ENCODE results near the gene BSND.

Gene BSND

DNA sequence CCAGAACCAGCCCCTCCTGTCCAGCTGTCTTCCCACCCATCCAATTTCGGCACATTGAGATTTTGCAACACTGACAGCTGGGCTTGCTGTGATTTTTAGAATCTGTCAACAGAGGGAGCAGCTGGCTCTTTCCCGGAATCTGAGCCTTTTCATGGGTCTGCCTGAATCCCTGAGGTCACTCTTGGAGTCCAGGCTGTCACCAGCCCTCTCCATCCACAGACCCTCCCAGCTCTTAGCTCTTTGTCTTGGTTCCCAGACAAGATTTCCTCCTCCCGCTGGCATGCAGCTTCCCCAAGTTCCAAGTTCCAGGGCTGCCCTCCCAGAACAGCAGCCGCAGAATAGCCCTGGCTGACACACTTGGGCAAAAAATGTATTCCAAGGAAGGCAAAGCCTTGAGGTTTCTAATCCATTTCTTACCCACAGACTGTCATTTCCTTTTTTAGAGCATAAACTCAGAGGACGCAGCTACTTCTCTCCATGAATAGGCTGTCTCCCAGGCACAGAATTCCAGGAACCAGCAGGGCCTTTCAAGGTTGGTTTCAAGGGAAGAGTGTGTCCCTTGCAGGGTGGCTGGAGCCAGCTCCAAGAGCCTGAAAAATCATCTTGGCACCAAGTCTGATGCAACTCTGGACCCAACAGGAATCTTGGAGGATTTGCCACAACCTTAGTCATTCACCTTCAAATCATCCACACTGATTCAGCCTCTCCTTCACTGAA lies 25.4 kb upstream of the BSND start (continued):
- TF ChIP-seq ZNF16 (tag by site-specific recombination; IDR thresholded peaks at IDR 0.05; ENCODE audit: low read depth), result no peak
- TF ChIP-seq ZNF654 (tag by site-specific recombination; IDR thresholded peaks at IDR 0.05; ENCODE audit: low read depth), result 0 out of 2 replicates have a peak, but pooled peaks have one; percentile 5
- no peak for TF ChIP-seq ZNF239 (tag by site-specific recombination; IDR thresholded peaks at IDR 0.05)
- TF ChIP-seq ZNF391 (tag by site-specific recombination; IDR thresholded peaks at IDR 0.05; ENCODE audit: borderline replicate concordance, low read depth), result no peak
- no peak for TF ChIP-seq BCL11B (tag by site-specific recombination; IDR thresholded peaks at IDR 0.05; ENCODE audit: low read depth)
- no peak for TF ChIP-seq ZNF157 (tag by site-specific recombination; IDR thresholded peaks at IDR 0.05)
- TF ChIP-seq KLF16 (tag by site-specific recombination; IDR thresholded peaks at IDR 0.05), result no peak
- TF ChIP-seq, protein P1, sequence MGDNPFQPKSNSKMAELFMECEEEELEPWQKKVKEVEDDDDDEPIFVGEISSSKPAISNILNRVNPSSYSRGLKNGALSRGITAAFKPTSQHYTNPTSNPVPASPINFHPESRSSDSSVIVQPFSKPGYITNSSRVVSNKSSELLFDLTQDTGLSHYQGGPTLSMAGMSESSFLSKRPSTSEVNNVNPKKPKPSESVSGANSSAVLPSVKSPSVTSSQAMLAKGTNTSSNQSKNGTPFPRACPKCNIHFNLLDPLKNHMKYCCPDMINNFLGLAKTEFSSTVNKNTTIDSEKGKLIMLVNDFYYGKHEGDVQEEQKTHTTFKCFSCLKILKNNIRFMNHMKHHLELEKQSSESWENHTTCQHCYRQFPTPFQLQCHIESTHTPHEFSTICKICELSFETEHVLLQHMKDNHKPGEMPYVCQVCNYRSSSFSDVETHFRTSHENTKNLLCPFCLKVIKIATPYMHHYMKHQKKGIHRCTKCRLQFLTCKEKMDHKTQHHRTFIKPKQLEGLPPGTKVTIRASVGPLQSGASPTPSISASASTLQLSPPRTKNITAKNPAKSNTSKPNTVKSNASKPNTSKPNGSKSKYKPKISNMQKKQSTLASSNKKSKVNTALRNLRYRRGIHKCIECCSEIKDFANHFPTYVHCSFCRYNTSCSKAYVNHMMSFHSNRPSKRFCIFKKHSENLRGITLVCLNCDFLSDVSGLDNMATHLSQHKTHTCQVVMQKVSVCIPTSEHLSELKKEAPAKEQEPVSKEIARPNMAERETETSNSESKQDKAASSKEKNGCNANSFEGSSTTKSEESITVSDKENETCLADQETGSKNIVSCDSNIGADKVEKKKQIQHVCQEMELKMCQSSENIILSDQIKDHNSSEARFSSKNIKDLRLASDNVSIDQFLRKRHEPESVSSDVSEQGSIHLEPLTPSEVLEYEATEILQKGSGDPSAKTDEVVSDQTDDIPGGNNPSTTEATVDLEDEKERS (tag by site-specific recombination; IDR thresholded peaks at IDR 0.05), result no peak
- no peak for TF ChIP-seq ZNF791 (tag by site-specific recombination; IDR thresholded peaks at IDR 0.05)
- no peak for TF ChIP-seq ZNF140 (tag by site-specific recombination; IDR thresholded peaks at IDR 0.05)
- TF ChIP-seq, protein P2, sequence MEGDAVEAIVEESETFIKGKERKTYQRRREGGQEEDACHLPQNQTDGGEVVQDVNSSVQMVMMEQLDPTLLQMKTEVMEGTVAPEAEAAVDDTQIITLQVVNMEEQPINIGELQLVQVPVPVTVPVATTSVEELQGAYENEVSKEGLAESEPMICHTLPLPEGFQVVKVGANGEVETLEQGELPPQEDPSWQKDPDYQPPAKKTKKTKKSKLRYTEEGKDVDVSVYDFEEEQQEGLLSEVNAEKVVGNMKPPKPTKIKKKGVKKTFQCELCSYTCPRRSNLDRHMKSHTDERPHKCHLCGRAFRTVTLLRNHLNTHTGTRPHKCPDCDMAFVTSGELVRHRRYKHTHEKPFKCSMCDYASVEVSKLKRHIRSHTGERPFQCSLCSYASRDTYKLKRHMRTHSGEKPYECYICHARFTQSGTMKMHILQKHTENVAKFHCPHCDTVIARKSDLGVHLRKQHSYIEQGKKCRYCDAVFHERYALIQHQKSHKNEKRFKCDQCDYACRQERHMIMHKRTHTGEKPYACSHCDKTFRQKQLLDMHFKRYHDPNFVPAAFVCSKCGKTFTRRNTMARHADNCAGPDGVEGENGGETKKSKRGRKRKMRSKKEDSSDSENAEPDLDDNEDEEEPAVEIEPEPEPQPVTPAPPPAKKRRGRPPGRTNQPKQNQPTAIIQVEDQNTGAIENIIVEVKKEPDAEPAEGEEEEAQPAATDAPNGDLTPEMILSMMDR (tag by site-specific recombination; IDR thresholded peaks at IDR 0.05), result peak; percentile 29; the same call in 1 of the 2 replicates
- TF ChIP-seq ZNF510 (tag by site-specific recombination; IDR thresholded peaks at IDR 0.05; ENCODE audit: insufficient replicate concordance), result no peak

DNA sequence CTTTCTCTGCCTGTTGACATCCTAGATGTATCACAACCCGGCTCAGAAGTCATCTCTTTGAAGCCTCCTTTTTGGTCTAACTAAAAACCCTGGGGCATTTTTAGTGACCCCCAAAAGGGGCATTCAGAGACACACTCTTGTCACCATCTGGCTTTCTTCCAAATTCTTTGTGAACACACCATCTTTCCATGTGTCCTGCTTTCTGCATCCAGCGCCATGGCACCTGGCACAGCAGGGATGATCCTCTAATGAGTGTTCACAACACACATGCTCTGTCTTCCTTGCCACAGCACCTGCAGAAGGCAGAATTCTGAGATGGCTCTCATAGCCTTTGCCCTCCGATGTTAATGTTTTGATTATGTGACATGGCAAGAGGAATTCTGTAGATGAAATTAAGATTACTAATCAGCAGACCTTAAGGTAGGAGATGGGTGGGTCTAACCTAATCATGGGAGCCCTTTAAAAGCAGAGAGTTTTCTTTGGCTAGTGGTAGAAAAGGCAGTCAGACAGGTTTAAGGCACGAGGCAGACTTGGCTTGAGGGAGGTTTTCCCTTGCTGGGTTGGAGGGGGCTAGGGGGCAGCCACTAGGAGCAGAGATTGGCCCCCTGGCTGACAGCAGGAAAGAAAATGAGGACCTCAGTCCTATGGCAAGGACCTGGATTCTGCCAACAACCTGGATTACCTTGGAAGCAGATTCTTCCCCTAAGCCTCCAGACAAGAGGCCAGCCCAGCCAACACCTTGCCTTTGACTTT lies 23.2 kb upstream of the BSND start:
- Histone ChIP-seq H3K36me3 (ENCODE audit: control insufficient read depth in 2 of 2, insufficient read depth in 1 of 2, low read length in 2 of 2) (no peaks in the 10 kb centered on the region), H3K4me3 (ENCODE audit: low read depth, low read length) (no peak overlapping the region), H3K27ac (ENCODE audit: extremely low read depth, low read depth, low read length) (no peak overlapping the region), H3K9me3 (ENCODE audit: control insufficient read depth, insufficient read depth, low read depth, low read length) (no peaks in the 10 kb centered on the region), H3K4me1 (ENCODE audit: control insufficient read depth, insufficient read depth, low read length) (no peaks in the 10 kb centered on the region; the same call in 1 of the 2 replicates)
- POLR2A ChIA-PET, result no interaction called here
- CTCF ChIA-PET, result interaction anchor here (0.8 to 3.7 kb wide), 3 partner anchors 21 to 29 kb away, joined by 3 to 16 read pairs (median 4); no protein-coding TSS in a partner anchor
- TF ChIP-seq, protein P3, sequence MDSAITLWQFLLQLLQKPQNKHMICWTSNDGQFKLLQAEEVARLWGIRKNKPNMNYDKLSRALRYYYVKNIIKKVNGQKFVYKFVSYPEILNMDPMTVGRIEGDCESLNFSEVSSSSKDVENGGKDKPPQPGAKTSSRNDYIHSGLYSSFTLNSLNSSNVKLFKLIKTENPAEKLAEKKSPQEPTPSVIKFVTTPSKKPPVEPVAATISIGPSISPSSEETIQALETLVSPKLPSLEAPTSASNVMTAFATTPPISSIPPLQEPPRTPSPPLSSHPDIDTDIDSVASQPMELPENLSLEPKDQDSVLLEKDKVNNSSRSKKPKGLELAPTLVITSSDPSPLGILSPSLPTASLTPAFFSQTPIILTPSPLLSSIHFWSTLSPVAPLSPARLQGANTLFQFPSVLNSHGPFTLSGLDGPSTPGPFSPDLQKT (IDR thresholded peaks at IDR 0.05; ENCODE audit: borderline replicate concordance, low read depth, low read length), result no peak
- TF ChIP-seq, protein P4, sequence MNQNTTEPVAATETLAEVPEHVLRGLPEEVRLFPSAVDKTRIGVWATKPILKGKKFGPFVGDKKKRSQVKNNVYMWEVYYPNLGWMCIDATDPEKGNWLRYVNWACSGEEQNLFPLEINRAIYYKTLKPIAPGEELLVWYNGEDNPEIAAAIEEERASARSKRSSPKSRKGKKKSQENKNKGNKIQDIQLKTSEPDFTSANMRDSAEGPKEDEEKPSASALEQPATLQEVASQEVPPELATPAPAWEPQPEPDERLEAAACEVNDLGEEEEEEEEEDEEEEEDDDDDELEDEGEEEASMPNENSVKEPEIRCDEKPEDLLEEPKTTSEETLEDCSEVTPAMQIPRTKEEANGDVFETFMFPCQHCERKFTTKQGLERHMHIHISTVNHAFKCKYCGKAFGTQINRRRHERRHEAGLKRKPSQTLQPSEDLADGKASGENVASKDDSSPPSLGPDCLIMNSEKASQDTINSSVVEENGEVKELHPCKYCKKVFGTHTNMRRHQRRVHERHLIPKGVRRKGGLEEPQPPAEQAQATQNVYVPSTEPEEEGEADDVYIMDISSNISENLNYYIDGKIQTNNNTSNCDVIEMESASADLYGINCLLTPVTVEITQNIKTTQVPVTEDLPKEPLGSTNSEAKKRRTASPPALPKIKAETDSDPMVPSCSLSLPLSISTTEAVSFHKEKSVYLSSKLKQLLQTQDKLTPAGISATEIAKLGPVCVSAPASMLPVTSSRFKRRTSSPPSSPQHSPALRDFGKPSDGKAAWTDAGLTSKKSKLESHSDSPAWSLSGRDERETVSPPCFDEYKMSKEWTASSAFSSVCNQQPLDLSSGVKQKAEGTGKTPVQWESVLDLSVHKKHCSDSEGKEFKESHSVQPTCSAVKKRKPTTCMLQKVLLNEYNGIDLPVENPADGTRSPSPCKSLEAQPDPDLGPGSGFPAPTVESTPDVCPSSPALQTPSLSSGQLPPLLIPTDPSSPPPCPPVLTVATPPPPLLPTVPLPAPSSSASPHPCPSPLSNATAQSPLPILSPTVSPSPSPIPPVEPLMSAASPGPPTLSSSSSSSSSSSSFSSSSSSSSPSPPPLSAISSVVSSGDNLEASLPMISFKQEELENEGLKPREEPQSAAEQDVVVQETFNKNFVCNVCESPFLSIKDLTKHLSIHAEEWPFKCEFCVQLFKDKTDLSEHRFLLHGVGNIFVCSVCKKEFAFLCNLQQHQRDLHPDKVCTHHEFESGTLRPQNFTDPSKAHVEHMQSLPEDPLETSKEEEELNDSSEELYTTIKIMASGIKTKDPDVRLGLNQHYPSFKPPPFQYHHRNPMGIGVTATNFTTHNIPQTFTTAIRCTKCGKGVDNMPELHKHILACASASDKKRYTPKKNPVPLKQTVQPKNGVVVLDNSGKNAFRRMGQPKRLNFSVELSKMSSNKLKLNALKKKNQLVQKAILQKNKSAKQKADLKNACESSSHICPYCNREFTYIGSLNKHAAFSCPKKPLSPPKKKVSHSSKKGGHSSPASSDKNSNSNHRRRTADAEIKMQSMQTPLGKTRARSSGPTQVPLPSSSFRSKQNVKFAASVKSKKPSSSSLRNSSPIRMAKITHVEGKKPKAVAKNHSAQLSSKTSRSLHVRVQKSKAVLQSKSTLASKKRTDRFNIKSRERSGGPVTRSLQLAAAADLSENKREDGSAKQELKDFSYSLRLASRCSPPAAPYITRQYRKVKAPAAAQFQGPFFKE (tag by site-specific recombination; IDR thresholded peaks at IDR 0.05; ENCODE audit: borderline replicate concordance), result no peak
- TF ChIP-seq ZNF660 (tag by site-specific recombination; IDR thresholded peaks at IDR 0.05) (no peak), ZNF404 (tag by site-specific recombination; IDR thresholded peaks at IDR 0.05) (no peak), ZNF677 (tag by site-specific recombination; IDR thresholded peaks at IDR 0.05) (no peak)
- TF ChIP-seq, protein P5, sequence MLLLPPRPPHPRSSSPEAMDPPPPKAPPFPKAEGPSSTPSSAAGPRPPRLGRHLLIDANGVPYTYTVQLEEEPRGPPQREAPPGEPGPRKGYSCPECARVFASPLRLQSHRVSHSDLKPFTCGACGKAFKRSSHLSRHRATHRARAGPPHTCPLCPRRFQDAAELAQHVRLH (tag by site-specific recombination; IDR thresholded peaks at IDR 0.05), result no peak
- TF ChIP-seq, protein P1 (tag by site-specific recombination; IDR thresholded peaks at IDR 0.05), result no peak

Measured in HEK293 (cell line).